ENCODE measurements around the gene GABBR1.

Gene GABBR1

DNA sequence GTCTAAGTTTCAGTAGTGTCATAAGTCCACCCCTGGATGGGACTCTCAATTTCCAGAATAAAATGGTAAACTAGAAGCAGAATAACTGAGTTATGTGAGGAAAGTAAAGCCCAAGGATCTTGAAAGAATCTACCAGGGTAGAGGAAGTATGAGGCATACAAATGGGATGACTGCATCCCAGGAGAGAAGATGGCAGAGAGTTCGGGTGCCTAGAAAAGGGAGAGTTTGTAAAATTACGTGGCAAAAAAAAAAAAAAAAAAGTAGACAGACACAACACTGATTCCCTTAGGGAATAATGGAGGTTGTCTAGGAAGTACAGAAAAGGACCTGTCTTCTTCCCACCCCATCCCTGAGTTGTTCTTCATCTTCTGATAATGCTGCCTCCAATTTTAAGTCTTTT is 3.4 kb downstream of the GABBR1 start:
- H3K4me3 ChIP-seq (ENCODE audit: low read length), result no peak overlapping the region
- no peaks in the 10 kb centered on the region for H3K36me3 ChIP-seq (ENCODE audit: control insufficient read depth, insufficient read depth, low read length)
- H2BK120ac ChIP-seq (ENCODE audit: low read depth, low read length), result no peak overlapping the region
- H3K79me1 ChIP-seq (ENCODE audit: low read length), result peaks cover 11% of the 10 kb centered on the region
- H3K79me2 ChIP-seq (ENCODE audit: control insufficient read depth, insufficient read depth, low read length), result peaks cover 44% of the 10 kb centered on the region
- no peak overlapping the region for H3K23ac ChIP-seq (ENCODE audit: low read length)
- H3K4me2 ChIP-seq (ENCODE audit: low read length), result peak overlapping the region; percentile 10
- no peak overlapping the region for H3K18ac ChIP-seq (ENCODE audit: low read length)
- H2BK5ac ChIP-seq (ENCODE audit: low read length), result no peak overlapping the region
- H3K4ac ChIP-seq (ENCODE audit: low read depth, low read length), result no peak overlapping the region
- WGBS (ENCODE audit: extremely low coverage, insufficient coverage, low lambda C conversion rate), result no CpG with 5 or more reads among the region's 2 CpGs
- H2AK5ac ChIP-seq (ENCODE audit: low read length), result no peak overlapping the region
- H3K4me1 ChIP-seq (ENCODE audit: control insufficient read depth, low read depth, low read length), result peaks cover 18% of the 10 kb centered on the region
- H3K27ac ChIP-seq (ENCODE audit: low read depth, low read length), result no peak overlapping the region
- H2BK15ac ChIP-seq (replicated peaks; ENCODE audit: low read depth), result no peak overlapping the region
- H4K5ac ChIP-seq (ENCODE audit: low read length), result no peak overlapping the region
- no peak overlapping the region for H4K8ac ChIP-seq (ENCODE audit: low read depth, low read length)
- no peak for DNase-seq
- H3K56ac ChIP-seq (ENCODE audit: low read length), result peak overlapping the region; percentile 30
- no peaks in the 10 kb centered on the region for H3K27me3 ChIP-seq (ENCODE audit: insufficient read depth, low read length, poor library complexity)
- peak overlapping the region; percentile 97 for H3K9ac ChIP-seq (ENCODE audit: low read length)

GRCh38 chr6:29628419-29629281 is 4.3 kb downstream of the GABBR1 start:
- Histone ChIP-seq H3K4me2 (ENCODE audit: low read length) (peak overlapping the region; percentile 96), H3K23ac (ENCODE audit: low read length) (peak overlapping the region; percentile 69), H3K79me1 (ENCODE audit: low read length) (peaks cover 13% of the 10 kb centered on the region), H3K4me3 (ENCODE audit: low read length) (peak overlapping the region; percentile 93), H3K27ac (ENCODE audit: low read depth, low read length) (peak overlapping the region; percentile 86), H2BK5ac (ENCODE audit: low read length) (peak overlapping the region; percentile 97), H4K8ac (ENCODE audit: low read depth, low read length) (no peak overlapping the region), H3K4me1 (ENCODE audit: control insufficient read depth, low read depth, low read length) (peaks cover 24% of the 10 kb centered on the region), H3K4ac (ENCODE audit: low read depth, low read length) (no peak overlapping the region), H2AK5ac (ENCODE audit: low read length) (no peak overlapping the region), H2BK15ac (replicated peaks; ENCODE audit: low read depth) (no peak overlapping the region), H4K5ac (ENCODE audit: low read length) (no peak overlapping the region), H3K18ac (ENCODE audit: low read length) (peak overlapping the region; percentile 63), H3K36me3 (ENCODE audit: control insufficient read depth, insufficient read depth, low read length) (peaks cover under 1% of the 10 kb centered on the region), H2BK120ac (ENCODE audit: low read depth, low read length) (no peak overlapping the region), H3K56ac (ENCODE audit: low read length) (peak overlapping the region; percentile 99), H3K79me2 (ENCODE audit: control insufficient read depth, insufficient read depth, low read length) (peaks cover 46% of the 10 kb centered on the region), H3K27me3 (ENCODE audit: insufficient read depth, low read length, poor library complexity) (no peaks in the 10 kb centered on the region), H3K9ac (ENCODE audit: low read length) (peak overlapping the region; percentile 97)
- WGBS (ENCODE audit: extremely low coverage, insufficient coverage, low lambda C conversion rate), result no CpG with 5 or more reads among the region's 32 CpGs
- DNase-seq, result peak; percentile 97

- Histone ChIP-seq H3K79me2 (ENCODE audit: control insufficient read depth, insufficient read depth, low read length) (peaks cover 49% of the 10 kb centered on the region), H4K5ac (ENCODE audit: low read length) (no peak overlapping the region), H3K27me3 (ENCODE audit: insufficient read depth, low read length, poor library complexity) (no peaks in the 10 kb centered on the region), H2BK15ac (replicated peaks; ENCODE audit: low read depth) (no peak overlapping the region), H3K36me3 (ENCODE audit: control insufficient read depth, insufficient read depth, low read length) (peaks cover 5% of the 10 kb centered on the region), H3K4me2 (ENCODE audit: low read length) (peak overlapping the region; percentile 96), H2BK5ac (ENCODE audit: low read length) (peak overlapping the region; percentile 97), H3K9ac (ENCODE audit: low read length) (peak overlapping the region; percentile 97), H3K4ac (ENCODE audit: low read depth, low read length) (peak overlapping the region; percentile 70), H3K18ac (ENCODE audit: low read length) (peak overlapping the region; percentile 97), H3K4me1 (ENCODE audit: control insufficient read depth, low read depth, low read length) (peaks cover 32% of the 10 kb centered on the region), H3K79me1 (ENCODE audit: low read length) (peaks cover 17% of the 10 kb centered on the region), H4K8ac (ENCODE audit: low read depth, low read length) (no peak overlapping the region), H3K23ac (ENCODE audit: low read length) (peak overlapping the region; percentile 69), H3K4me3 (ENCODE audit: low read length) (peak overlapping the region; percentile 93), H3K27ac (ENCODE audit: low read depth, low read length) (peak overlapping the region; percentile 88), H3K56ac (ENCODE audit: low read length) (peak overlapping the region; percentile 99), H2BK120ac (ENCODE audit: low read depth, low read length) (peak overlapping the region; percentile 6), H2AK5ac (ENCODE audit: low read length) (no peak overlapping the region)
- peak; percentile 96 for DNase-seq
- WGBS (ENCODE audit: extremely low coverage, insufficient coverage, low lambda C conversion rate), result no CpG with 5 or more reads among the region's 51 CpGs
Measured at GRCh38 chr6:29627755-29628418, 5.1 kb downstream of the GABBR1 start.

- Histone ChIP-seq H3K56ac (ENCODE audit: low read length) (peak overlapping the region; percentile 92), H3K9ac (ENCODE audit: low read length) (peak overlapping the region; percentile 89), H3K18ac (ENCODE audit: low read length) (peak overlapping the region; percentile 97), H2BK5ac (ENCODE audit: low read length) (peak overlapping the region; percentile 64), H3K36me3 (ENCODE audit: control insufficient read depth, insufficient read depth, low read length) (peaks cover 5% of the 10 kb centered on the region), H2BK120ac (ENCODE audit: low read depth, low read length) (peak overlapping the region; percentile 6), H3K27ac (ENCODE audit: low read depth, low read length) (peak overlapping the region; percentile 88), H2AK5ac (ENCODE audit: low read length) (no peak overlapping the region), H3K23ac (ENCODE audit: low read length) (no peak overlapping the region), H3K4me2 (ENCODE audit: low read length) (peak overlapping the region; percentile 55), H4K8ac (ENCODE audit: low read depth, low read length) (no peak overlapping the region), H2BK15ac (replicated peaks; ENCODE audit: low read depth) (no peak overlapping the region), H3K4me3 (ENCODE audit: low read length) (peak overlapping the region; percentile 73), H3K79me2 (ENCODE audit: control insufficient read depth, insufficient read depth, low read length) (peaks cover 49% of the 10 kb centered on the region), H3K4me1 (ENCODE audit: control insufficient read depth, low read depth, low read length) (peaks cover 39% of the 10 kb centered on the region), H3K4ac (ENCODE audit: low read depth, low read length) (peak overlapping the region; percentile 70), H4K5ac (ENCODE audit: low read length) (no peak overlapping the region), H3K79me1 (ENCODE audit: low read length) (peaks cover 21% of the 10 kb centered on the region), H3K27me3 (ENCODE audit: insufficient read depth, low read length, poor library complexity) (no peaks in the 10 kb centered on the region)
- WGBS (ENCODE audit: extremely low coverage, insufficient coverage, low lambda C conversion rate), result no CpG with 5 or more reads among the region's 31 CpGs
- DNase-seq, result peak; percentile 39
Measured at GRCh38 chr6:29626948-29627754, 5.8 kb downstream of the GABBR1 start.

- H3K18ac ChIP-seq (ENCODE audit: low read length), result peak overlapping the region; percentile 96
- peak; percentile 76 for DNase-seq
- peaks cover 51% of the 10 kb centered on the region for H3K79me2 ChIP-seq (ENCODE audit: control insufficient read depth, insufficient read depth, low read length)
- no peak overlapping the region for H2BK15ac ChIP-seq (replicated peaks; ENCODE audit: low read depth)
- H3K23ac ChIP-seq (ENCODE audit: low read length), result peak overlapping the region; percentile 95
- H3K4ac ChIP-seq (ENCODE audit: low read depth, low read length), result no peak overlapping the region
- no peak overlapping the region for H4K8ac ChIP-seq (ENCODE audit: low read depth, low read length)
- peak overlapping the region; percentile 89 for H3K9ac ChIP-seq (ENCODE audit: low read length)
- WGBS (ENCODE audit: extremely low coverage, insufficient coverage, low lambda C conversion rate), result no CpG with 5 or more reads among the region's 7 CpGs
- H3K4me2 ChIP-seq (ENCODE audit: low read length), result peak overlapping the region; percentile 27
- H3K27ac ChIP-seq (ENCODE audit: low read depth, low read length), result peak overlapping the region; percentile 99
- peaks cover 44% of the 10 kb centered on the region for H3K4me1 ChIP-seq (ENCODE audit: control insufficient read depth, low read depth, low read length)
- H3K36me3 ChIP-seq (ENCODE audit: control insufficient read depth, insufficient read depth, low read length), result peaks cover 11% of the 10 kb centered on the region
- peak overlapping the region; percentile 52 for H2BK120ac ChIP-seq (ENCODE audit: low read depth, low read length)
- H3K79me1 ChIP-seq (ENCODE audit: low read length), result peaks cover 24% of the 10 kb centered on the region
- H4K5ac ChIP-seq (ENCODE audit: low read length), result no peak overlapping the region
- peak overlapping the region; percentile 92 for H3K56ac ChIP-seq (ENCODE audit: low read length)
- peak overlapping the region; percentile 48 for H3K4me3 ChIP-seq (ENCODE audit: low read length)
- H3K27me3 ChIP-seq (ENCODE audit: insufficient read depth, low read length, poor library complexity), result no peaks in the 10 kb centered on the region
- peak overlapping the region; percentile 68 for H2AK5ac ChIP-seq (ENCODE audit: low read length)
- H2BK5ac ChIP-seq (ENCODE audit: low read length), result peak overlapping the region; percentile 96
Measured at GRCh38 chr6:29625337-29625930, 7.5 kb downstream of the GABBR1 start.
